GM18951 (cell line): Measurements from ENCODE around the gene JPH4.

Source experiments
- POLR2A ChIP-seq: IDR thresholded peaks from 4 replicates; pipeline ENCODE4 v1.6.1; 2011; ENCODE audit warnings: mild to moderate bottlenecking; ENCODE audit not compliant: insufficient read length, insufficient read depth; ENCODE audit errors: extremely low read depth
- in situ Hi-C: fragments of 300-500 bp; cut with MboI; formaldehyde crosslinking; loops from one replicate; pipeline ENCODE4 v1.12.0; 2022; ENCODE audit warnings: low sequenced_read_pairs, mixed read lengths, inconsistent platforms; ENCODE audit not compliant: unreplicated experiment

JPH4 gene

GRCh38 chr14:23580152-23580926 lies 1.7 kb upstream of the JPH4 start:
- in situ Hi-C loops: no loop called here
- TF ChIP-seq POLR2A: no peak

- in situ Hi-C loops: no loop called here
- no peak for TF ChIP-seq POLR2A
Observed at GRCh38 chr14:23579739-23580138, 1.1 kb upstream of the JPH4 start.

DNA sequence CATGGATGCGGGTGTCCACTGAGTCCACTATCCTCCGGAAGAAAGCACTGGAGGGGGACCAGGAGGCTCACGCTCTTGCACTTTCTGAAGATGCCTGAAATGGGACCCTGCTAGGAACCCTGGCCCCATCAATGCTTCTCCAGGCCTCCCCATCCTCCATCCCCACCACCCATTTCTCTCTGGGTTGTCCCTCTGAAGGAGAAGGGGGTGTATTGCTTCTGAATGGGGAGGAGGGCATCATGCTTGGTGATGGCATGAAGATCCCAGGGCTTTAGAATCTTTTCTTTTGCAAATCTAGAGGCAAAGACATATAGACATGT lies 681 bp upstream of the JPH4 start:
- in situ Hi-C loops: no loop called here

GRCh38 chr14:23577710-23578392 lies 739 bp downstream of the JPH4 start:
- no peak for TF ChIP-seq POLR2A

More for the DNA sequence above, 681 bp upstream of the JPH4 start:
- no peak for TF ChIP-seq POLR2A

GRCh38 chr14:23577004-23577681 lies 1.4 kb downstream of the JPH4 start:
- in situ Hi-C loops: no loop called here
- TF ChIP-seq POLR2A: no peak

More at GRCh38 chr14:23577710-23578392, 739 bp downstream of the JPH4 start:
- in situ Hi-C loops: no loop called here

DNA sequence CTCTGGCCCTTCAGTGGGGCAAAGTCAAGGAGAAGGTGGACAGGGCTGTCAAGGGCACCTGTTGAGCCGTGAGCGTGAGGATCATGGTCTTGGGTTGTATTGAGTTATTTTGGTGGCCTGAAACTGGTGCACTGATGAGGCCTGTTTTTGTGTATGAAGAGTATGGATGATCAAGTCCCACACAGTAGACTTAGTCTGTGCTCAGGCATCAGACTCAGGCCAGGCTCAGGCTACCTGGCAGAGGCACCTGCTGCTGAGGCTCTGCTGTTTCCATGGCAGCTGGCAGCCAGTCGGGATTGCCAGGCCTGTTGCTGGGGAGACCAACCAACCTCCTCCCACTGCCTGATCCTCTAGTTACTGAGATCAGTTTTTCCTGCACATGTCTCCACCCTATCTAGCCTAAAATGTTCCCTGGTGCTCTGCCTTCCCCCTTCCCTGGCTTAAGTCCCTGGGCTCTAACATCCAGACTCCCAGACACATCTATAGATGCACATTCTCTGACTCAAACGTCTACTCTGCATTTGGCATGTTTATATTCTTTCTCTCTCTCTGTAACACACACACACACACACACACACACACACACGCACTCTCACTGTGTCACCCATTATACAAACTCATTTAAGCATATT lies 5.1 kb downstream of the JPH4 start:
- in situ Hi-C loops: no loop called here
- no peak for TF ChIP-seq POLR2A

DNA sequence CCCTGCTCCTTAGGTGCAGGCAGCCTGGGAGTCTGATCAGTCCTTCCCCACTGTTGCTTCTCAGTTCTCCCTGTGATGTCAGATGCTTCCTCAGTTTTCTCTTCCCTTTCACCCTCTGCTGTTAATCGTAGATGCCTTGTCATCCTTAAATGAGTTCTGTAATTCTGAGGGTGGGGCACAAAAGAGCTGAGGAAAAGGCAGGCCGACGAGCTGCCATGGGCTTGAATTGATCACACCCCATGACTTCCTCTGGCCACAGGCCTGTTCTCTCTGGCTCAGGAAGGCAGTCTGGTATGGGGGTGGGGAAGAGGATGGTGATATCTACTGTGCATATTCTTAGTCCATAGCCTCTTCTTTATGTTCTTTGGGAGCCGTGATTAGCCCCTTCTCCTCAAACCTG lies 5.8 kb downstream of the JPH4 start:
- no peak for TF ChIP-seq POLR2A
- in situ Hi-C loops: no loop called here

- TF ChIP-seq POLR2A: no peak
- in situ Hi-C loops: no loop called here
Observed at GRCh38 chr14:23572524-23572828, 6.1 kb downstream of the JPH4 start.

DNA sequence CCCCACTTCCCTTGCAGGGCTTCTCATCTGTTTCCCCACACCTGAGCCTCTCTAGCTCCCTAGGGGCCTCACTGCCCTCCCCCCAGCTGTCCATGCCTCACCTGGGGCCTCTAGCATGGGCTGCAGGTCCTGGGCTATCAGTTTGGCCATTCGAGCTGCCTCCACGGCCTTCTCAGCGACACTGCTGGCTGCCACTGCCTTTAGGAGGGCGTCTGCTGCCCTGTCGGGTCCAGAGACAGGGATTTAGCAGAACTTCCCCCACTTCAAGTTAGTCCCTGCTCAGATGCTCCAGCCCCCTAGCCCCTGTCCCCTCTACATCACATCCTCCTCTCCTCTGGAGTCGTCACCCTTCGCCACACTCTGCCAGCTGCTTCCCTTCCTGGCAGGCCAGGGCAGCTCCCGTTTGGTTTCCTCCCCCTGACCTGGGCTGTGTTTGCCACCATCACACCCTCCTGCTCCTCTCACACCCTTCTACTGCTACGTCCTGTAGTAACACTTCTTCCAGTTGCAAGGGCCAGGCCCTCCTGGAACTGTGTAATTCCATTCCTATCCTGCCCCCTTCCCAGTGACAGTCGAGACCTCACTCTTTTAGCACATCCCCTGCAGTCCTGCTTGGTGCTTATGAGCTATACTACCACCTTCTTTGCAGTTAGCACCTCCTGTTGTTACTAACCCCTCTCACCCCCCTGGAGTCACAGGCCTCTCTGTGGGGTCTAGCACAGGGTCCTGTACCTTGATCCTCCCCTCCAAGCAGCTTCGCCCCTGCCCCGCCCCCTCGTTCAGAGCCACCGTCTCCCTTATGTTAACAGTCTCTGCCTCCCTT lies 6.7 kb downstream of the JPH4 start:
- no peak for TF ChIP-seq POLR2A
- in situ Hi-C loops: no loop called here

DNA sequence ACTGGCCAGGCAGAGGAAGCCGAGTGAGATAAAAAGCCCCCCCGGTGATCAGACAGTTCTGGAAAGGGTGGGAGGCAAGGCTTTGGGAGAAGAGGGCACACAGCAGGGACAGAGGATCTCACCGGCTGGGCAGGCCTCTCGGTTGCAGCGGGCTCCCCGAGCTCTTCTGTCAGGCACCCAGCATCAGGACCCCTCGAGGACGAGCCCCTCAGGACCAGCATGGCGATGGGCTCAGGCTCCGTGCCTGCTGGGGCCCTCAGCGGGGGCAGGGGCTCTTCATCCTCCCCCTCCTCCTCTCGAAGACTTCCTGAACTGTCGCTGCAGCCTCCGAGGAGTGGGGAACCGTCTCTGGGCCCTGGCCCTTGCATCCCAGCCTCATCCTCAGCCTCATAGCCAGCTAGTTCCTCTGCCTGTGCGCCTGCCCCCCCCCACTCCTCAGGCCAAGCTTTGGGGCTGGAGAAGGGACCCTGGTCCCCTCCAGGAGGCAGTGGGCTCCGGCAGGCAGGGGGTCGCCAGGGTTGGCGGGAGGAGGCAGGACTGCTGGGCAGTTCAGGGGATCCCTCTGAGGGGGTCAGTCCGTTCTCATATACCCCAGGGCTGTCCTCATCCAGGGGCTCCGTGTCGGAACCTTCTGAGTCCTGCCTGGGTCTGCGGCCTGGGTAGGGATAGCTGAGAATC lies 7.6 kb downstream of the JPH4 start:
- in situ Hi-C loops: no loop called here
- no peak for TF ChIP-seq POLR2A

DNA sequence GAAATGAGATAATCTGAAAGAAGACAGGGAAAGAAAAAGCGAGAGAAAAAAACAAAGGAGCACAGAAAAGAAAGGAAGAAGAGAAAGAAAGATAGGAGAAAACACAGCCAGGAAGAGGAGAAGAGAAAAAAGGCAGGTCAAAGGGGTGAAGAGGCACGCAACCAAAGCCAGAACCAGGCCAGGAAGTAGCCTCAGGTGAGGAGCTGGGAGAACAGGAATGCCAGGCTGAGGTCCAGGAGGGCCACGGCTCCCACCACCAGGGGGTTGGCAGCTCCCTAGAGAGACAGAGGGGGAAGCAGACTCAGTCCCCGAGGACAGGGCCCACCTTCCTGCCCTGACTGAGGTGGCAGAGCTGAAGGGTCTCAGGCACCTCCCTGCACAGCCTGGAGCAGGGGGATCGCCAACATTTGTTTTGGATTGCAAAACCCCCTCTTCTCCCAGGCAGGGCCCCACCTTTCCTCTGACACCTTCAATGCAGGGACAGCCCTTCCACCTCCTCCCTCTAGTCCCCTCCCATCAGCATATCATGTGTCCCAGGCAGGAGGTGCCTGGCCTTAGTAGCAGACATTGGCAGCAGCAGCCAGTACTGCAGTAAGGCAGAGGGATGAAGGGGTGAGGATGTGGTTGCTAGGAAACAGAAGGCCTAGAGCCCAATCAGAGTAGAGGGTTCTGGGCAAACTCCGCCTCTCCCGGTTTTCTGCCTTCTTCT lies 9.0 kb downstream of the JPH4 start:
- in situ Hi-C loops: no loop called here
- no peak for TF ChIP-seq POLR2A
